ENCODE data around the gene SBF1. TPM values are rescaled to one million over a fixed set of nuclear protein-coding genes. Genes with fewer than 3 reads are reported as not detected.

SBF1 gene
- total RNA-seq, 1 experiment from 2014 or later: 48.5 TPM

GRCh38 chr22:50477923-50478322 is 3.1 kb upstream of the SBF1 start:
- Histone ChIP-seq H4K20me1 (ENCODE audit: low read length) (peaks cover 12% of the 10 kb centered on the region), H3K27me3 (ENCODE audit: low read length) (no peaks in the 10 kb centered on the region), H2AFZ (ENCODE audit: low read length) (no peak overlapping the region), H3K4me3 (ENCODE audit: low read length) (no peak overlapping the region), H3K36me3 (ENCODE audit: low read depth, low read length) (no peaks in the 10 kb centered on the region; the same call in 1 of the 2 replicates), H3K79me2 (ENCODE audit: low read length) (peaks cover 14% of the 10 kb centered on the region), H3K9me3 (ENCODE audit: low read length) (no peaks in the 10 kb centered on the region), H3K4me1 (ENCODE audit: insufficient read depth, low read length) (peaks cover 14% of the 10 kb centered on the region; the same call in 1 of the 2 replicates), H3F3A (ENCODE audit: low read length, unreplicated experiment) (no peaks in the 10 kb centered on the region), H3K4me2 (ENCODE audit: low read length) (no peak overlapping the region), H3K27ac (ENCODE audit: low read length) (no peak overlapping the region), H3K9ac (ENCODE audit: low read length) (no peak overlapping the region), H3K9me2 (replicated peaks; ENCODE audit: low read length) (no peaks in the 10 kb centered on the region)
- POLR2A ChIA-PET (ENCODE audit: unreplicated experiment): no interaction called here
- CTCF ChIA-PET: no interaction called here
- ATAC-seq (no peak), DNase-seq (no peak)
- BruUV-seq (replicated peaks): no TSS peak
- TF ChIP-seq, protein P1, sequence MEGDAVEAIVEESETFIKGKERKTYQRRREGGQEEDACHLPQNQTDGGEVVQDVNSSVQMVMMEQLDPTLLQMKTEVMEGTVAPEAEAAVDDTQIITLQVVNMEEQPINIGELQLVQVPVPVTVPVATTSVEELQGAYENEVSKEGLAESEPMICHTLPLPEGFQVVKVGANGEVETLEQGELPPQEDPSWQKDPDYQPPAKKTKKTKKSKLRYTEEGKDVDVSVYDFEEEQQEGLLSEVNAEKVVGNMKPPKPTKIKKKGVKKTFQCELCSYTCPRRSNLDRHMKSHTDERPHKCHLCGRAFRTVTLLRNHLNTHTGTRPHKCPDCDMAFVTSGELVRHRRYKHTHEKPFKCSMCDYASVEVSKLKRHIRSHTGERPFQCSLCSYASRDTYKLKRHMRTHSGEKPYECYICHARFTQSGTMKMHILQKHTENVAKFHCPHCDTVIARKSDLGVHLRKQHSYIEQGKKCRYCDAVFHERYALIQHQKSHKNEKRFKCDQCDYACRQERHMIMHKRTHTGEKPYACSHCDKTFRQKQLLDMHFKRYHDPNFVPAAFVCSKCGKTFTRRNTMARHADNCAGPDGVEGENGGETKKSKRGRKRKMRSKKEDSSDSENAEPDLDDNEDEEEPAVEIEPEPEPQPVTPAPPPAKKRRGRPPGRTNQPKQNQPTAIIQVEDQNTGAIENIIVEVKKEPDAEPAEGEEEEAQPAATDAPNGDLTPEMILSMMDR (conservative IDR thresholded peaks at IDR 0.05; ENCODE audit: low read depth, low read length): no peak
- TF ChIP-seq EZH2phosphoT487 (IDR thresholded peaks at IDR 0.05; ENCODE audit: borderline replicate concordance, low read length): no peak
- TF ChIP-seq EZH2 (IDR thresholded peaks at IDR 0.05; ENCODE audit: low read length, unreplicated experiment): no peak
- intact Hi-C loops (cut with micrococcal nuclease): no loop called here

- no peak overlapping the region for H3K9ac ChIP-seq (ENCODE audit: low read length)
- peaks cover 24% of the 10 kb centered on the region for H3K79me2 ChIP-seq (ENCODE audit: low read length)
- peaks cover 23% of the 10 kb centered on the region for H4K20me1 ChIP-seq (ENCODE audit: low read length)
- no peak for DNase-seq
- H3K27me3 ChIP-seq (ENCODE audit: low read length): no peaks in the 10 kb centered on the region
- H3K27ac ChIP-seq (ENCODE audit: low read length): no peak overlapping the region
- ATAC-seq: no peak
- no TSS peak for BruUV-seq (replicated peaks)
- CTCF ChIA-PET: no interaction called here
- no peak overlapping the region for H3K4me2 ChIP-seq (ENCODE audit: low read length)
- no peaks in the 10 kb centered on the region; the same call in 1 of the 2 replicates for H3K36me3 ChIP-seq (ENCODE audit: low read depth, low read length)
- intact Hi-C loops (cut with micrococcal nuclease): no loop called here
- H3K9me2 ChIP-seq (replicated peaks; ENCODE audit: low read length): no peaks in the 10 kb centered on the region
- TF ChIP-seq, protein P1 (conservative IDR thresholded peaks at IDR 0.05; ENCODE audit: low read depth, low read length): no peak
- TF ChIP-seq EZH2 (IDR thresholded peaks at IDR 0.05; ENCODE audit: low read length, unreplicated experiment) (no peak), EZH2phosphoT487 (IDR thresholded peaks at IDR 0.05; ENCODE audit: borderline replicate concordance, low read length) (no peak)
- no peak overlapping the region for H2AFZ ChIP-seq (ENCODE audit: low read length)
- no peaks in the 10 kb centered on the region for H3K9me3 ChIP-seq (ENCODE audit: low read length)
- no peak overlapping the region for H3K4me3 ChIP-seq (ENCODE audit: low read length)
- POLR2A ChIA-PET (ENCODE audit: unreplicated experiment): no interaction called here
- H3F3A ChIP-seq (ENCODE audit: low read length, unreplicated experiment): no peaks in the 10 kb centered on the region
- H3K4me1 ChIP-seq (ENCODE audit: insufficient read depth, low read length): peaks cover 15% of the 10 kb centered on the region; the same call in 1 of the 2 replicates
These were observed 2.0 kb upstream of the SBF1 start for GRCh38 chr22:50476868-50477267.

GRCh38 chr22:50475652-50476002 is 792 bp upstream of the SBF1 start:
- Histone ChIP-seq H3K4me2 (ENCODE audit: low read length) (peak overlapping the region; percentile 90), H3K79me2 (ENCODE audit: low read length) (peaks cover 37% of the 10 kb centered on the region), H3K27me3 (ENCODE audit: low read length) (no peaks in the 10 kb centered on the region), H3K36me3 (ENCODE audit: low read depth, low read length) (no peaks in the 10 kb centered on the region; the same call in 1 of the 2 replicates), H3K9ac (ENCODE audit: low read length) (peak overlapping the region; percentile 72; the same call in 1 of the 2 replicates), H4K20me1 (ENCODE audit: low read length) (peaks cover 30% of the 10 kb centered on the region), H3K27ac (ENCODE audit: low read length) (no peak overlapping the region), H2AFZ (ENCODE audit: low read length) (peak overlapping the region; percentile 80), H3K4me3 (ENCODE audit: low read length) (peak overlapping the region; percentile 73; the same call in 1 of the 2 replicates), H3F3A (ENCODE audit: low read length, unreplicated experiment) (no peaks in the 10 kb centered on the region), H3K9me2 (replicated peaks; ENCODE audit: low read length) (no peaks in the 10 kb centered on the region), H3K4me1 (ENCODE audit: insufficient read depth, low read length) (peaks cover 21% of the 10 kb centered on the region), H3K9me3 (ENCODE audit: low read length) (no peaks in the 10 kb centered on the region)
- intact Hi-C loops (cut with micrococcal nuclease): no loop called here
- DNase-seq: no peak
- BruUV-seq (replicated peaks): no TSS peak
- TF ChIP-seq, protein P1 (conservative IDR thresholded peaks at IDR 0.05; ENCODE audit: low read depth, low read length): no peak
- no peak for TF ChIP-seq EZH2phosphoT487 (IDR thresholded peaks at IDR 0.05; ENCODE audit: borderline replicate concordance, low read length)
- TF ChIP-seq EZH2 (IDR thresholded peaks at IDR 0.05; ENCODE audit: low read length, unreplicated experiment): no peak
- no peak for ATAC-seq
- CTCF ChIA-PET: interaction anchor here (0.6 kb wide), 1 partner anchor 144 kb away, joined by 12 read pairs; no protein-coding TSS in a partner anchor
- POLR2A ChIA-PET (ENCODE audit: unreplicated experiment): no interaction called here

All from PC-3 (cell line).